K562 (cell line): ENCODE measurements around the gene CBLC. TPM values are rescaled to one million over a fixed set of nuclear protein-coding genes. Genes with fewer than 3 reads are reported as not detected.

ENCODE experiments used
- CBX1 ChIP-seq: sonication (generic); IDR thresholded peaks from 2 replicates; pipeline ENCODE4 v1.6.1; 2016; ENCODE audit warnings: antibody characterized with exemption, low read depth, mild to moderate bottlenecking
- CHD4 ChIP-seq: fragments of 200-600 bp; sonication (generic); IDR thresholded peaks from 3 replicates; pipeline ENCODE4 v1.6.1; 2012; ENCODE audit warnings: low read depth, mild to moderate bottlenecking, mixed read lengths, low read length, inconsistent platforms; ENCODE audit not compliant: insufficient read depth, insufficient replicate concordance, poor library complexity, severe bottlenecking
- ESRRB ChIP-seq: fragments of 250-450 bp; sonication (Bioruptor Pico); IDR thresholded peaks from 2 replicates; pipeline ENCODE4 v1.5.0; 2020; ENCODE audit warnings: mild to moderate bottlenecking, moderate library complexity, borderline replicate concordance
- ETV5 ChIP-seq: sonication (generic); formaldehyde crosslinking; IDR thresholded peaks from 2 replicates; pipeline ENCODE4 v1.4.0; 2020; ENCODE audit warnings: low read depth, mild to moderate bottlenecking, missing genetic modification reagents
- GATA2 ChIP-seq: sonication (generic); formaldehyde crosslinking; IDR thresholded peaks from 2 replicates; pipeline ENCODE4 v1.4.0; 2020; ENCODE audit warnings: mild to moderate bottlenecking, missing genetic modification reagents
- HSF4 ChIP-seq: fragments of 250-450 bp; sonication (Bioruptor Pico); IDR thresholded peaks from 2 replicates; pipeline ENCODE4 v2.1.2; 2022; ENCODE audit warnings: mild to moderate bottlenecking, moderate library complexity, borderline replicate concordance
- KLF1 ChIP-seq: fragments of 450-650 bp; IDR thresholded peaks from 2 replicates; pipeline ENCODE4 v1.6.1; 2016; ENCODE audit warnings: missing genetic modification characterization, missing compliant biosample characterization
- MTA1 ChIP-seq: fragments of 450-650 bp; IDR thresholded peaks from 2 replicates; pipeline ENCODE4 v1.6.1; 2017; ENCODE audit warnings: borderline replicate concordance
- NFE2 ChIP-seq: IDR thresholded peaks from 2 replicates; pipeline ENCODE4 v1.6.1; 2014; ENCODE audit warnings: antibody characterized with exemption, low read depth
- NR2C2 ChIP-seq, 2 experiments: fragments of 200-800 bp in 1 of 2; sonication (Bioruptor generic) in 1 of 2; sonication (generic) in 1 of 2; formaldehyde crosslinking in 1 of 2; IDR thresholded peaks; 2 replicates each; pipeline versions ENCODE4 v1.6.1 to v1.8.0; 2016 to 2022; ENCODE audit warnings: mild to moderate bottlenecking in 1 of 2, missing compliant biosample characterization in 1 of 2, missing genetic modification characterization in 1 of 2, missing genetic modification reagents in 1 of 2
- PTTG1 ChIP-seq: fragments of 450-650 bp; IDR thresholded peaks from 2 replicates; pipeline ENCODE4 v1.6.1; 2016; ENCODE audit warnings: low read depth, mild to moderate bottlenecking, missing genetic modification characterization, missing compliant biosample characterization
- RBM17 ChIP-seq: fragments of 200-400 bp; formaldehyde crosslinking; IDR thresholded peaks from 2 replicates; pipeline ENCODE4 v1.6.1; 2017; ENCODE audit warnings: low read depth, mild to moderate bottlenecking, low read length, borderline replicate concordance
- RBM25 ChIP-seq: fragments of 200-400 bp; formaldehyde crosslinking; IDR thresholded peaks from 2 replicates; pipeline ENCODE4 v1.6.1; 2018; ENCODE audit warnings: low read length, low read depth, moderate library complexity; ENCODE audit not compliant: severe bottlenecking
- SMAD1 ChIP-seq: fragments of 150-350 bp; IDR thresholded peaks from 2 replicates; pipeline ENCODE4 v1.6.1; 2014; ENCODE audit warnings: low read length, low read depth; ENCODE audit not compliant: partially characterized antibody
- SREBF1 ChIP-seq: fragments of 150-350 bp; IDR thresholded peaks from 2 replicates; pipeline ENCODE4 v1.6.1; 2014; ENCODE audit warnings: antibody characterized with exemption, low read depth, low read length, borderline replicate concordance
- TGIF2 ChIP-seq: sonication (generic); formaldehyde crosslinking; IDR thresholded peaks from 2 replicates; pipeline ENCODE4 v1.8.1; 2022; ENCODE audit warnings: mild to moderate bottlenecking, missing genetic modification reagents, moderate library complexity
- U2AF2 ChIP-seq: fragments of 200-400 bp; formaldehyde crosslinking; optimal IDR thresholded peaks from 2 replicates; pipeline ENCODE3; 2017; ENCODE audit warnings: low read depth, mild to moderate bottlenecking, low read length
- ZNF217 ChIP-seq: sonication (generic); formaldehyde crosslinking; IDR thresholded peaks from 2 replicates; pipeline ENCODE4 v1.8.0; 2022; ENCODE audit warnings: mild to moderate bottlenecking, missing genetic modification reagents
- ZNF324 ChIP-seq: fragments of 250-450 bp; sonication (Bioruptor Pico); IDR thresholded peaks from 2 replicates; pipeline ENCODE4 v1.4.0; 2020; ENCODE audit warnings: mild to moderate bottlenecking
- ZNF354B ChIP-seq: fragments of 250-450 bp; sonication (Bioruptor Pico); IDR thresholded peaks from 2 replicates; pipeline ENCODE4 v1.4.0; 2020
- ZNF695 ChIP-seq: fragments of 450-650 bp; formaldehyde crosslinking; IDR thresholded peaks from 2 replicates; pipeline ENCODE4 v1.4.0; 2020; ENCODE audit warnings: mild to moderate bottlenecking, moderate library complexity
- polyA plus RNA-seq, 8 experiments: library from polyadenylated mRNA; depleted of rRNA in 4 of 8; stranded (reverse) in 5 of 8; unstranded in 3 of 8; fragments of >200 nt; fragmentation: Nextera tagmentation in 2 of 8; fragmentation: Illumina TruSeq in 1 of 8; extraction: Ambion mirVana in 2 of 8; extraction: Trizol in 1 of 8; gene quantifications; 2 replicates each; pipeline versions ENCODE4 v1.2.1 to v1.2.3, GENCODE V29; 2011 to 2014; ENCODE audit warnings: inconsistent platforms in 1 of 8, missing spikeins in 1 of 8
- total RNA-seq, 7 experiments: library from RNA; depleted of rRNA in 6 of 7; stranded (reverse); fragments of >200 nt in 6 of 7; fragmentation: Illumina TruSeq in 2 of 7; extraction: Trizol in 2 of 7; gene quantifications; 2 replicates each; pipeline versions ENCODE4 v1.2.1 to v1.2.3, GENCODE V29; 2011 to 2021; ENCODE audit warnings: low replicate concordance in 1 of 7
- TF ChIP-seq, protein P1 (sequence below): fragments of 450-650 bp; formaldehyde crosslinking; IDR thresholded peaks from 2 replicates; pipeline ENCODE4 v1.4.0; 2020; ENCODE audit warnings: mild to moderate bottlenecking, moderate library complexity
- TF ChIP-seq, protein P2 (sequence below): fragments of 450-650 bp; formaldehyde crosslinking; IDR thresholded peaks from 2 replicates; pipeline ENCODE4 v1.4.0; 2020; ENCODE audit warnings: mild to moderate bottlenecking, moderate library complexity
- TF ChIP-seq, protein P3 (sequence below): sonication (generic); formaldehyde crosslinking; IDR thresholded peaks from 2 replicates; pipeline ENCODE4 v1.4.0; 2020; ENCODE audit warnings: mild to moderate bottlenecking, missing genetic modification reagents

Gene CBLC
- total and polyA plus RNA-seq, 9 of the 15 experiments (the other 6 are each of a cell fraction or from before 2014, with no cell fraction given), result 0.09 TPM; not detected in 8

DNA sequence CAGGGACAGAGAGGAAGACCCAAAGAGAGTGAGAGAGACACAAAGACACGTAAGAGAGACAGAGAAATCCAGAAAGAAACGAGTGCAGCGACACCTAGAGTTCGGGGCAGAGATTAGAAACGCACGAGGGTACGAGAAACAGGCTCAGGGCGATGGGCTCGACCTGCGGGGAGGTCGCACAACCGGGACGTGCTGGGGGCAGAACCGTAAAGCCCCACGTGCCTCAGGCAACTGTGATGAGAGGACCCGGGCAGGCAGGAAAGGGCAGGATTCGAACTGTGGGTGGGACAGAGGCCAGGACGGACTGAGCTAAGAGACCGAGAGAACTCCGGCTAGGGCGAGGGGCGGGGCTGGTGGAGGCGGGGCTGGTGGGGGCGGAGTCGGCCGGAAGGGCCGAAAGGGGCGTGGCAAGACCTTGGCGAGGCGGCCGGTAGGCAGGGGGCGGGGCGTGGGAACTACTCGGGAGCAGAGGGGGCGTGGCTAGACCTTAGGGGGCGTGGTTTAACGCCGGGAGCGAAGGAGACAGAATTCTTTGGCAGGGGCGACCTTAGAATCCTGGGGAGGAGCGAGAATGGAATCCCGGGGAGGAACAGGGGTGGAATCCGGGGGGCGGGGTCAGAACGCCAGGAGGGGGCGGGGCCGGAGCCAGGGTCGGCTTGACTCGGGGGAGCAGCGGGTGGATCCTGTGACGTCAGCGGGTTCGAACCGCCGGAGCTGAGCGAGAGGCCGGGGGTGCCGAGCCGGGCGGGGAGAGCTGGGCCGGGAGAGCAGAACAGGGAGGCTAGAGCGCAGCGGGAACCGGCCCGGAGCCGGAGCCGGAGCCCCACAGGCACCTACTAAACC is 68.1 kb downstream of the CBLC start, which contains the start of gene NECTIN2 (continued):
- TF ChIP-seq SMAD1 (no peak), U2AF2 (no peak), ZNF695 (CRISPR knock-in tag) (no peak), PTTG1 (tag) (no peak), NR2C2 (CRISPR knock-in tag; IDR thresholded peaks at IDR 0.05) (no peak), NR2C2 (tag; IDR thresholded peaks at IDR 0.05) (no peak; the same call in 1 of the 2 replicates), ZNF324 (no peak), CBX1 (no peak), TGIF2 (no peak), RBM17 (no peak), ZNF354B (CRISPR knock-in tag) (no peak), ESRRB (CRISPR knock-in tag) (no peak), MTA1 (peak; percentile 49; the same call in 1 of the 2 replicates), ETV5 (CRISPR knock-in tag) (no peak), SREBF1 (no peak), CHD4 (no peak), RBM25 (no peak), GATA2 (no peak), ZNF217 (no peak), NFE2 (no peak), HSF4 (CRISPR knock-in tag) (no peak), KLF1 (tag) (no peak)
- TF ChIP-seq, protein P1, sequence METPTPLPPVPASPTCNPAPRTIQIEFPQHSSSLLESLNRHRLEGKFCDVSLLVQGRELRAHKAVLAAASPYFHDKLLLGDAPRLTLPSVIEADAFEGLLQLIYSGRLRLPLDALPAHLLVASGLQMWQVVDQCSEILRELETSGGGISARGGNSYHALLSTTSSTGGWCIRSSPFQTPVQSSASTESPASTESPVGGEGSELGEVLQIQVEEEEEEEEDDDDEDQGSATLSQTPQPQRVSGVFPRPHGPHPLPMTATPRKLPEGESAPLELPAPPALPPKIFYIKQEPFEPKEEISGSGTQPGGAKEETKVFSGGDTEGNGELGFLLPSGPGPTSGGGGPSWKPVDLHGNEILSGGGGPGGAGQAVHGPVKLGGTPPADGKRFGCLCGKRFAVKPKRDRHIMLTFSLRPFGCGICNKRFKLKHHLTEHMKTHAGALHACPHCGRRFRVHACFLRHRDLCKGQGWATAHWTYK, result no peak; the same call in none of the 2 replicates
- TF ChIP-seq, protein P2, sequence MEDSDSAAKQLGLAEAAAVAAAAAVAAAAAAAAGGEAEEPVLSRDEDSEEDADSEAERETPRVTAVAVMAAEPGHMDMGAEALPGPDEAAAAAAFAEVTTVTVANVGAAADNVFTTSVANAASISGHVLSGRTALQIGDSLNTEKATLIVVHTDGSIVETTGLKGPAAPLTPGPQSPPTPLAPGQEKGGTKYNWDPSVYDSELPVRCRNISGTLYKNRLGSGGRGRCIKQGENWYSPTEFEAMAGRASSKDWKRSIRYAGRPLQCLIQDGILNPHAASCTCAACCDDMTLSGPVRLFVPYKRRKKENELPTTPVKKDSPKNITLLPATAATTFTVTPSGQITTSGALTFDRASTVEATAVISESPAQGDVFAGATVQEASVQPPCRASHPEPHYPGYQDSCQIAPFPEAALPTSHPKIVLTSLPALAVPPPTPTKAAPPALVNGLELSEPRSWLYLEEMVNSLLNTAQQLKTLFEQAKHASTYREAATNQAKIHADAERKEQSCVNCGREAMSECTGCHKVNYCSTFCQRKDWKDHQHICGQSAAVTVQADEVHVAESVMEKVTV (CRISPR knock-in tag), result peak; percentile 100
- TF ChIP-seq, protein P3, sequence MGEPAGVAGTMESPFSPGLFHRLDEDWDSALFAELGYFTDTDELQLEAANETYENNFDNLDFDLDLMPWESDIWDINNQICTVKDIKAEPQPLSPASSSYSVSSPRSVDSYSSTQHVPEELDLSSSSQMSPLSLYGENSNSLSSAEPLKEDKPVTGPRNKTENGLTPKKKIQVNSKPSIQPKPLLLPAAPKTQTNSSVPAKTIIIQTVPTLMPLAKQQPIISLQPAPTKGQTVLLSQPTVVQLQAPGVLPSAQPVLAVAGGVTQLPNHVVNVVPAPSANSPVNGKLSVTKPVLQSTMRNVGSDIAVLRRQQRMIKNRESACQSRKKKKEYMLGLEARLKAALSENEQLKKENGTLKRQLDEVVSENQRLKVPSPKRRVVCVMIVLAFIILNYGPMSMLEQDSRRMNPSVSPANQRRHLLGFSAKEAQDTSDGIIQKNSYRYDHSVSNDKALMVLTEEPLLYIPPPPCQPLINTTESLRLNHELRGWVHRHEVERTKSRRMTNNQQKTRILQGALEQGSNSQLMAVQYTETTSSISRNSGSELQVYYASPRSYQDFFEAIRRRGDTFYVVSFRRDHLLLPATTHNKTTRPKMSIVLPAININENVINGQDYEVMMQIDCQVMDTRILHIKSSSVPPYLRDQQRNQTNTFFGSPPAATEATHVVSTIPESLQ (CRISPR knock-in tag), result no peak
